Measurements from ENCODE around the gene CACNA1E.

CACNA1E gene

DNA sequence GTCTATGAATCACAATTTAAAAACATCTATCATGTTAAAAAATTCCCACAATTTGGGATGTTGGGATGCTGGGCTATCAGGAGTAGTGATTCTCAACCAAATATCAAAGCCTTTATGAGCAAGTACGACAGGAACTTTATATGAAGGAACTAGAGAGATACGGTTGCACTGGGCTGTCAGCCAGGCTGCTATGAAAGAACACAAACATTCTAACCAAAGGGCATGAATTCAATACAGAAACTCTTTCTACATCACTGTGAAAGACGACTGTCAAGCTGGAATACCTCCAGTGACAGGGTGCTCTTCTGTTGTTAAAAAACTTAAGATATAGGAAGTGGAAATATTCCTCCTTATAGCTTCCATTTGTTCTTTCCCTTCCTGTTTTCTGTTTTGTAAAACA, 9.8 kb downstream of the CACNA1E start:
- no peak for DNase-seq (ENCODE audit: low spot score)
- Mint-ChIP-seq H3K4me3 (no peak overlapping the region), H3K4me1 (ENCODE audit: low read depth) (no peaks in the 10 kb centered on the region), H3K9me3 (no peaks in the 10 kb centered on the region), H3K27ac (no peak overlapping the region), H3K36me3 (ENCODE audit: low read depth) (no peaks in the 10 kb centered on the region), H3K27me3 (ENCODE audit: low read depth) (peaks cover 53% of the 10 kb centered on the region)

GRCh38 chr1:181493885-181494284, 10.6 kb downstream of the CACNA1E start:
- Mint-ChIP-seq H3K27ac (no peak overlapping the region), H3K4me3 (no peak overlapping the region), H3K4me1 (ENCODE audit: low read depth) (no peaks in the 10 kb centered on the region), H3K36me3 (ENCODE audit: low read depth) (no peaks in the 10 kb centered on the region), H3K9me3 (no peaks in the 10 kb centered on the region), H3K27me3 (ENCODE audit: low read depth) (peaks cover 53% of the 10 kb centered on the region)
- no peak for DNase-seq (ENCODE audit: low spot score)

DNA sequence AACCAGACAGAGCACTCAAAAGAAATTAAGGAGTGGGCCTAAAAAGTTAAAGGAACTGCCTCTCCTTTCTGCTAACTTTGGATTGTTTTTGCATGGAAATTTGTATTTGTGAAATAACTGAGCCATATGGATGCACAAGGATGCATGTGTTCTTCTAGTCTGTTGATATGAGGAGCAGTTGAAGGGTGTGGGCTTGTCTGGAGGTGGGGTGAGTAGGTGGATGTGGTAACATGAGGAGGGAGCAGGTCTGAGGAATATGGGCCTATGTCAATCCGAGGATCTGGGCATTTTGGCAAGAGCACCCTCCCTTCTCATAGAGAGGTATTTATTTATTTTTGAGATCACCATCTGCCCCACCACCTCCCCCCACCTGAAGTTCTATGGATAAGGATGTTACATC, 13.4 kb downstream of the CACNA1E start:
- Mint-ChIP-seq H3K9me3 (no peaks in the 10 kb centered on the region), H3K36me3 (ENCODE audit: low read depth) (no peaks in the 10 kb centered on the region), H3K27me3 (ENCODE audit: low read depth) (peaks cover 46% of the 10 kb centered on the region), H3K27ac (no peak overlapping the region), H3K4me1 (ENCODE audit: low read depth) (no peaks in the 10 kb centered on the region), H3K4me3 (no peak overlapping the region)
- no peak for DNase-seq (ENCODE audit: low spot score)

- H3K27ac Mint-ChIP-seq: no peak overlapping the region
- DNase-seq (ENCODE audit: low spot score): no peak
- peaks cover 40% of the 10 kb centered on the region for H3K27me3 Mint-ChIP-seq (ENCODE audit: low read depth)
- H3K36me3 Mint-ChIP-seq (ENCODE audit: low read depth): no peaks in the 10 kb centered on the region
- H3K4me3 Mint-ChIP-seq: no peak overlapping the region
- H3K4me1 Mint-ChIP-seq (ENCODE audit: low read depth): no peaks in the 10 kb centered on the region
- no peaks in the 10 kb centered on the region for H3K9me3 Mint-ChIP-seq
Observed at GRCh38 chr1:181497870-181498269, 14.6 kb downstream of the CACNA1E start.

- no peak overlapping the region for H3K4me3 Mint-ChIP-seq
Observed at GRCh38 chr1:181499825-181500224, 16.5 kb downstream of the CACNA1E start.

GRCh38 chr1:181500636-181501035, 17.3 kb downstream of the CACNA1E start:
- peaks cover 7% of the 10 kb centered on the region for H3K4me1 Mint-ChIP-seq (ENCODE audit: low read depth)
- no peaks in the 10 kb centered on the region for H3K9me3 Mint-ChIP-seq
- H3K36me3 Mint-ChIP-seq (ENCODE audit: low read depth): no peaks in the 10 kb centered on the region
- no peak overlapping the region for H3K4me3 Mint-ChIP-seq
- no peak for DNase-seq (ENCODE audit: low spot score)
- no peak overlapping the region for H3K27ac Mint-ChIP-seq
- peaks cover 28% of the 10 kb centered on the region for H3K27me3 Mint-ChIP-seq (ENCODE audit: low read depth)

More at GRCh38 chr1:181499825-181500224, 16.5 kb downstream of the CACNA1E start:
- Mint-ChIP-seq H3K9me3 (no peaks in the 10 kb centered on the region), H3K36me3 (ENCODE audit: low read depth) (no peaks in the 10 kb centered on the region), H3K27ac (no peak overlapping the region), H3K27me3 (ENCODE audit: low read depth) (peaks cover 28% of the 10 kb centered on the region), H3K4me1 (ENCODE audit: low read depth) (peaks cover 4% of the 10 kb centered on the region)
- no peak for DNase-seq (ENCODE audit: low spot score)

- Mint-ChIP-seq H3K4me3 (no peak overlapping the region), H3K27ac (no peak overlapping the region), H3K27me3 (ENCODE audit: low read depth) (peaks cover 24% of the 10 kb centered on the region), H3K4me1 (ENCODE audit: low read depth) (peaks cover 7% of the 10 kb centered on the region), H3K36me3 (ENCODE audit: low read depth) (no peaks in the 10 kb centered on the region), H3K9me3 (no peaks in the 10 kb centered on the region)
- DNase-seq (ENCODE audit: low spot score): no peak
Observed at GRCh38 chr1:181501612-181502011, 18.3 kb downstream of the CACNA1E start.

GRCh38 chr1:181503171-181503810, 20.0 kb downstream of the CACNA1E start:
- DNase-seq (ENCODE audit: low spot score): no peak
- no peak overlapping the region for H3K4me3 Mint-ChIP-seq
- no peak overlapping the region for H3K27ac Mint-ChIP-seq
- no peaks in the 10 kb centered on the region for H3K36me3 Mint-ChIP-seq (ENCODE audit: low read depth)
- H3K4me1 Mint-ChIP-seq (ENCODE audit: low read depth): peaks cover 7% of the 10 kb centered on the region
- no peaks in the 10 kb centered on the region for H3K9me3 Mint-ChIP-seq
- peaks cover 15% of the 10 kb centered on the region for H3K27me3 Mint-ChIP-seq (ENCODE audit: low read depth)

DNA sequence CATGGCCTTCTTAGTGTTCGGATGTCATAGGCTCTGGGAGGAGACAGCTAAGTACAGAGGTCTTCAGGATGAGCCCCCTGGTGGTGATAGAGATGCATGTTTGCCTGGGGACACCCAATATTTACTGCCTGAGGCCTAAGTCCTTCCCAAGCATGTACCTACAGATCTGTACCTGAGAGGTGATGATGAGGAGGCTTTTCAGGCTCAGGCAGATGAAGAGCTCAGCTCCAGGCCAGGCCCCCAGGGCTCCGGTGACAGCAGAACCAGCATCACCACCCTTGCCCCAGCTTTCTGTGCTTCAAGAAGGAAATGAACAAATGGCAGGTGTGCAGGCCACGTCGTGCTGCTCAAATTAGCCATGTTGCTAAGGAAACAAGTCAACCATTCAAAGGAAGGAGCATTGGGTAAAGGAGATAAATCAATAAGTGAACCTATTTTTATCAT, 21.1 kb downstream of the CACNA1E start:
- no peak for DNase-seq (ENCODE audit: low spot score)
- Mint-ChIP-seq H3K4me1 (ENCODE audit: low read depth) (peaks cover 7% of the 10 kb centered on the region), H3K36me3 (ENCODE audit: low read depth) (no peaks in the 10 kb centered on the region), H3K27me3 (ENCODE audit: low read depth) (peaks cover 8% of the 10 kb centered on the region), H3K4me3 (no peak overlapping the region), H3K27ac (no peak overlapping the region), H3K9me3 (no peaks in the 10 kb centered on the region)

- H3K36me3 Mint-ChIP-seq (ENCODE audit: low read depth): no peaks in the 10 kb centered on the region
- no peaks in the 10 kb centered on the region for H3K9me3 Mint-ChIP-seq
- DNase-seq (ENCODE audit: low spot score): no peak
- peaks cover 7% of the 10 kb centered on the region for H3K4me1 Mint-ChIP-seq (ENCODE audit: low read depth)
- H3K27ac Mint-ChIP-seq: no peak overlapping the region
- H3K4me3 Mint-ChIP-seq: no peak overlapping the region
- peaks cover 2% of the 10 kb centered on the region for H3K27me3 Mint-ChIP-seq (ENCODE audit: low read depth)
Observed at GRCh38 chr1:181506563-181507353, 23.4 kb downstream of the CACNA1E start.

DNA sequence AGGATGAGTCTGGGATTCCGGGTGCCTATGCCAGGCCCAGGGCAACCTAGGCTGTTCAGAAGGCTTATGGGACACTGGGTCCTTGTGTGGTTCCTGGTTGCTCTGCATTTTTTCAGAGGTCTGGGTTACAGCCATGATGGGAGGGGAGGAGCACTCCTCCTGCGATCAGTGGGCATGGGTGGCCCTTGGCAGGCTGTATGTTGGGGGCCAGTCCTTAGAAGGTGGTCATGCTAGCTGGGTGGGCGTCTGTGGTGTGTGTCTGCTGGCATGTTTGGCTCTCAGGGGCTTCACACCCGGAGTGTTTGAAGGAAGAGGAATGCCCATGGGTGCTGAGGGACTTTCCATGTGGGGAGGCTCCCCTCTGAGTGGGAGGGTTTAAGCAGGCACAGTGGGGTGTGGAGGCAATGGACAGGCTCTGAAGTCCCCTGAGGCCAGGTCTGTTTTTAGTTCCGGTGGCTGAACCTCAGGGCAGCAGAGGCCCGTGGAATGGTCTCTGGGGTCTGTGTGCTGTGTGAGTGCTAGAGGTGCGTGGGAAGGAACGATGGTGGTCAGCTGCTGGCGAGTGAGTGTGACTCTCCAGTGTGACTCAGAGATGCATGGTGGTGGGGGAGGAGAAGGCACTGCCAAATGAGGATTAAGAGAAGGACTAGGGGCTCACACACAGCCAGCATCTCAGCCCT, 25.3 kb downstream of the CACNA1E start:
- peaks cover 2% of the 10 kb centered on the region for H3K27me3 Mint-ChIP-seq (ENCODE audit: low read depth)
- H3K27ac Mint-ChIP-seq: no peak overlapping the region
- no peak for DNase-seq (ENCODE audit: low spot score)
- no peaks in the 10 kb centered on the region for H3K36me3 Mint-ChIP-seq (ENCODE audit: low read depth)
- no peaks in the 10 kb centered on the region for H3K9me3 Mint-ChIP-seq
- no peak overlapping the region for H3K4me3 Mint-ChIP-seq
- H3K4me1 Mint-ChIP-seq (ENCODE audit: low read depth): peaks cover 7% of the 10 kb centered on the region

DNA sequence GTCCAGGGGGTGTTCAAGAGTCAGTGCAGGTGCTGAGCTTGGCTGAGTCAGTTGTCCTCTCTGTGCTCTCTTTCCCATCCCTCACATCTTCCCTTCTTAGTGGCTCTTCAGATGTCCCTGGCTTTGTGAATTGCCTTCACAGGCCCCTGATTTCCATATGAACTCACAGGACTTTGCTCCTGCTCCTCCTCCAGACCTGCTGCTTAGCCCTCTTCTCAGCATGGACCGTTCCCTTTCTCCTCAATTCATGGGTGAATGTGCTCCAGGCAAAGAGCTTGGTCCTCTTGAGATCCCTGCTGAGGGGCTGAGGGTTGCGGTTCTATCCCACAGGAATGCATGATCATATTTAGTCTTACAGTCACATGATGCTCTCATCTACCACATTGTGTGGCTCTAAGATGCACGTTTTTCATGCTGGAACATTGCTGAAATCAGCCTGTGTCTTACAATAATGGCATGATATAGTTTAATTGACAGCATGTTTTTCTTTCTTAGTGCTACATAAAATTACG, 30.5 kb downstream of the CACNA1E start:
- Mint-ChIP-seq H3K27me3 (ENCODE audit: low read depth) (peaks cover 6% of the 10 kb centered on the region), H3K27ac (no peak overlapping the region), H3K4me3 (no peak overlapping the region), H3K9me3 (no peaks in the 10 kb centered on the region), H3K36me3 (ENCODE audit: low read depth) (no peaks in the 10 kb centered on the region), H3K4me1 (ENCODE audit: low read depth) (no peaks in the 10 kb centered on the region)
- DNase-seq (ENCODE audit: low spot score): no peak

DNA sequence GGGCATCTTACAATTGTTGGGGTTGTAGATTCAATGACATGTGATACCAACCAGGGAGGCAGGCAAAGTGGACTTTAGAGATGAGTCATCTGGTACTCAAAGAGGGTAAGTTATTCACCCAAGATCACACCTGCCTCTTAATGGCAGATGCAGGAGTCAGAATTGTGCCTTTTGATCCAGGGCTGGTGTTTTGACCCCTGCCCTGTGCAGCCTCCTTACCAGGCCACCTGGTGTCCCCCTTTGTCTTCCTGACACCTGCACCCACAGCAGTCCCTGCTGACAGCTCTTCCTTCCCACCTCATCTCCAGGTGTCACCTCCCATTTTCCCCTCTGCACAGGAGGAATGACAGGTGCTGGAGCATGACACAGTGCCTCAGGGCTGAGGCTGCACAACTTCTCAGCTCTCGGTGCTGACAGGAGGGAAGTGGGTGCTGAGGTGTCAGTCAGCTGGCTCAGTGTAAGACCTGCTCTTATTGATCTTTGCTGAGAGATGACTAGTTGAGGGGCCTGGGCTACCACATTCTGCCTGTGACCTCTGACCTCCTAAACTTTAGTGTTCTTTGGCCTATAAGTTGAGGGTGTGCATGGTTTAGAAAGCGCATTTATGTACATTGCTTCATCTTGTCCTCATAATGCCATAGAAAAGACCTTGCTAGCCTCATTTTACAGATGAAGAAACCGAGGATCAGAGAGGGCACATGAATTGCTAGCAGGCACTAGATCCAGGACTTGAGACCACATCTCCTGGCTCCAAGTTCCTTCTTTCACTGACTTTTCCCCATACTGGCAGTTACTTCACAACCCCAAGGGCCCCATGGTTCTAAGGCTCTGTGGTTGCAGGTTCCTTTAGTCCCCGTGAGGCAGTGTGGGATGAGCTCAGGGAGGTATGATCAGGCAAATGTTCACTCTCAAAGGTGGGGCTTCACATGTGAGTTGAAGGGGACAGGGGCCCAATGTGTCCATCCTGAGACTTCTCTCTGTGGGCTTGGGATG, 31.3 kb downstream of the CACNA1E start:
- Mint-ChIP-seq H3K4me3 (no peak overlapping the region), H3K27me3 (ENCODE audit: low read depth) (peaks cover 6% of the 10 kb centered on the region), H3K36me3 (ENCODE audit: low read depth) (no peaks in the 10 kb centered on the region), H3K9me3 (no peaks in the 10 kb centered on the region), H3K27ac (no peak overlapping the region), H3K4me1 (ENCODE audit: low read depth) (no peaks in the 10 kb centered on the region)
- DNase-seq (ENCODE audit: low spot score): no peak

All from T-helper 2 cell treated with Interferon-gamma antibody and Interleukin-4, amounts not matched to agents 5 μg/mL and 100 μg/mL, for 36 hours (primary cell).